Kidney epithelial cell (primary cell): ENCODE measurements around the gene RMDN3. TPM values are rescaled to one million over a fixed set of nuclear protein-coding genes. Genes with fewer than 3 reads are reported as not detected.
A peak's percentile ranks its signal among the peaks of the same experiment; 100 is the strongest.

Experiments used
- DNase-seq: peaks from one replicate; pipeline ENCODE4 v3.0.0-alpha.2; 2010; ENCODE audit warnings: low read depth
- H3K27me3 ChIP-seq: 2 replicates; pipeline ENCODE4 v1.6.0; 2011; ENCODE audit warnings: low read length; ENCODE audit not compliant: control insufficient read depth, insufficient read depth
- H3K36me3 ChIP-seq: 2 replicates; pipeline ENCODE4 v1.5.1; 2011; ENCODE audit warnings: low read length; ENCODE audit not compliant: control insufficient read depth, insufficient read depth
- H3K4me3 ChIP-seq: 2 replicates; pipeline ENCODE4 v1.5.1; 2011; ENCODE audit warnings: low read depth, mild to moderate bottlenecking, control low read depth, low read length
- CTCF ChIP-seq: IDR thresholded peaks from 2 replicates; pipeline ENCODE4 v1.5.1; 2011; ENCODE audit warnings: mild to moderate bottlenecking, moderate library complexity, low read length, control low read depth, inconsistent platforms; ENCODE audit not compliant: insufficient read depth, poor library complexity, severe bottlenecking
- total RNA-seq: library from RNA; depleted of rRNA; stranded (reverse); fragments of >200 nt; gene quantifications from 2 replicates; pipeline ENCODE4 v1.2.3, GENCODE V29; 2015

The RMDN3 gene
- total RNA-seq, 1 donor from 2014 or later, result 26.5 TPM

- Histone ChIP-seq H3K4me3 (no peak overlapping the region), H3K36me3 (no peaks in the 10 kb centered on the region), H3K27me3 (no peaks in the 10 kb centered on the region)
- DNase-seq, result no peak
- TF ChIP-seq CTCF, result no peak
Observed at GRCh38 chr15:40756938-40757337, 1.9 kb upstream of the RMDN3 start.

GRCh38 chr15:40755812-40756208 is 756 bp upstream of the RMDN3 start:
- TF ChIP-seq CTCF, result no peak
- no peaks in the 10 kb centered on the region for H3K27me3 ChIP-seq
- H3K36me3 ChIP-seq, result no peaks in the 10 kb centered on the region
- H3K4me3 ChIP-seq, result no peak overlapping the region
- DNase-seq, result no peak

- H3K27me3 ChIP-seq, result no peaks in the 10 kb centered on the region
- H3K4me3 ChIP-seq, result peak overlapping the region; percentile 88
- TF ChIP-seq CTCF, result no peak
- H3K36me3 ChIP-seq, result no peaks in the 10 kb centered on the region
- no peak for DNase-seq
Observed at GRCh38 chr15:40754574-40754882, 526 bp downstream of the RMDN3 start.

GRCh38 chr15:40751745-40752144 is 3.3 kb downstream of the RMDN3 start:
- no peaks in the 10 kb centered on the region for H3K36me3 ChIP-seq
- H3K4me3 ChIP-seq, result no peak overlapping the region
- no peak for TF ChIP-seq CTCF
- no peaks in the 10 kb centered on the region for H3K27me3 ChIP-seq
- DNase-seq, result no peak

- TF ChIP-seq CTCF, result no peak
- no peaks in the 10 kb centered on the region for H3K27me3 ChIP-seq
- no peak overlapping the region for H3K4me3 ChIP-seq
- H3K36me3 ChIP-seq, result no peaks in the 10 kb centered on the region
- no peak for DNase-seq
Observed at GRCh38 chr15:40750885-40751284, 4.2 kb downstream of the RMDN3 start.

- DNase-seq, result no peak
- Histone ChIP-seq H3K36me3 (no peaks in the 10 kb centered on the region), H3K27me3 (no peaks in the 10 kb centered on the region), H3K4me3 (no peak overlapping the region)
- no peak for TF ChIP-seq CTCF
Observed at GRCh38 chr15:40749151-40749630, 5.9 kb downstream of the RMDN3 start.
